Nasal cavity respiratory epithelium epithelial cell of viscerocranial mucosa (primary cell): ENCODE data around the gene NPC2. TPM values are rescaled to one million over a fixed set of nuclear protein-coding genes. Genes with fewer than 3 reads are reported as not detected.

ENCODE experiments used
- total RNA-seq: library from RNA; depleted of rRNA; stranded (reverse); fragments of >200 nt; gene quantifications from 2 replicates; pipeline ENCODE4 v1.2.3, GENCODE V29; 2014

The NPC2 gene
- total RNA-seq, result 172 and 292 TPM in 2 replicates

GRCh38 chr14:74492776-74493342, at the start of gene NPC2:
Gene NPC2 (minus strand): TSS chr14:74493305. CDS start chr14:74493274, 31 bp downstream.

GRCh38 chr14:74493343-74494261, 497 bp upstream of the NPC2 start, which contains the start of gene ISCA2:
Gene ISCA2 (plus strand): TSS chr14:74493765. CDS start chr14:74493775, 10 bp downstream.

Other genes with a start within 250 kb of the NPC2 start
- 11.6 and 26.1 TPM in 2 replicates for gene ABCD4, start 190.4 kb downstream of the NPC2 start, total RNA-seq
- not detected in 2 replicates for gene VRTN, start 144.8 kb downstream of the NPC2 start, total RNA-seq
- under 0.01 and 0.14 TPM in 2 replicates for gene SYNDIG1L, start 67.1 kb downstream of the NPC2 start, total RNA-seq
- 14.8 and 23.9 TPM in 2 replicates for gene ISCA2, start 460 bp upstream of the NPC2 start, total RNA-seq
- gene LTBP2, start 118.9 kb upstream of the NPC2 start, total RNA-seq, result 11.6 and 58.5 TPM in 2 replicates
- gene AREL1, start 219.8 kb upstream of the NPC2 start, total RNA-seq, result 25.6 and 36.7 TPM in 2 replicates
- 26.0 and 60.2 TPM in 2 replicates for gene FCF1, start 219.8 kb upstream of the NPC2 start, total RNA-seq